BJ (cell line): ENCODE measurements around the gene TRIM24. TPM values are rescaled to one million over a fixed set of nuclear protein-coding genes. Genes with fewer than 3 reads are reported as not detected.
"Not testable (repeated sequence)": the region's sequence is repeated elsewhere in the genome, so short reads cannot be mapped to it uniquely, and the experiment has no call there.

Experiments
- CTCF ChIA-PET: fragments of 350-600 bp; formaldehyde crosslinking; extraction: SDS; loops from one replicate; lab custom pipeline; 2021; ENCODE audit warnings: antibody characterized with exemption, inconsistent platforms; lab: Yijun Ruan, JAX
- POLR2A ChIA-PET: fragments of 300-600 bp; sonication (Branson Sonifier 250); formaldehyde crosslinking; extraction: SDS; loops from one replicate; lab custom pipeline; 2021; ENCODE audit warnings: antibody characterized with exemption; lab: Charles Lee
- DNase-seq: peaks from one replicate; pipeline ENCODE4 v3.0.0-alpha.2; 2011; ENCODE audit warnings: low read depth
- H3K27me3 ChIP-seq: 2 replicates; pipeline ENCODE4 v1.6.0; 2011; ENCODE audit warnings: low read length; ENCODE audit not compliant: control insufficient read depth, insufficient read depth
- H3K36me3 ChIP-seq: 2 replicates; pipeline ENCODE4 v1.5.1; 2011; ENCODE audit warnings: low read length; ENCODE audit not compliant: control insufficient read depth, insufficient read depth
- H3K4me3 ChIP-seq: 2 replicates; pipeline ENCODE4 v1.5.1; 2011; ENCODE audit warnings: low read depth, mild to moderate bottlenecking, control low read depth, low read length
- CTCF ChIP-seq: IDR thresholded peaks from 2 replicates; pipeline ENCODE4 v1.5.1; 2011; ENCODE audit warnings: low read depth, mild to moderate bottlenecking, control low read depth, inconsistent platforms, low read length, moderate library complexity; ENCODE audit not compliant: insufficient read depth
- polyA minus RNA-seq: library from RNA; depleted of rRNA, polyadenylated mRNA; stranded (reverse); fragments of >200 nt; gene quantifications from 2 replicates; pipeline ENCODE4 v1.2.3, GENCODE V29; 2011; rRNA and poly(A)+ RNA removed
- polyA plus RNA-seq: library from polyadenylated mRNA; depleted of rRNA; stranded (reverse); fragments of >200 nt; gene quantifications from 2 replicates; pipeline ENCODE4 v1.2.3, GENCODE V29; 2011; rRNA removed

Gene TRIM24
- polyA plus RNA-seq (4.2 and 5.4 TPM in 2 replicates), polyA minus RNA-seq (4.4 and 7.0 TPM in 2 replicates)

DNA sequence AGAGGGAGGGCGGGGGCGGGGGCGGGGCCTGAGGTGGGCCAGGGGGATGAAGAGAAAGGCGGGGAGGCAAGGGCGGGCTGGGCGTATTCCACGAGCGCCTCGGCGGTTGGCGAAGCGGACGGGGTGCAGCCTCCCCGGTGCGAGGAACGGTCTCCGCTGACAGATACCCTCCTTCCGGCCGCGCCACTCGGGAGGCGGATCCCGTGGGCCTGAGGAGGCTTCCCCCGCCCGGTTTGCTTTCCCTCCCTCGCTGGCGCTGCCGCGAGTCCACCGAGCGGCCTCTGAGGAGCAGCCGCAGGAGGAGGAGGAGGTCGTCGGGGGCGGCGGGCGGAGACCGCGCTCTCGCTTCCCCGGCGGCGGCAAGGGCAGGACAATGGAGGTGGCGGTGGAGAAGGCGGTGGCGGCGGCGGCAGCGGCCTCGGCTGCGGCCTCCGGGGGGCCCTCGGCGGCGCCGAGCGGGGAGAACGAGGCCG is at the start of gene TRIM24:
TSS of gene TRIM24 (plus strand) at position 84 of the 473 bp plus-strand sequence. CDS start at position 374, 290 bp downstream.
- CTCF ChIA-PET, result interaction anchor here (0.6 to 1.6 kb wide), 3 partner anchors 11 to 34 kb away, joined by 3 to 4 read pairs (median 4); no protein-coding TSS in a partner anchor
- Histone ChIP-seq H3K27me3 (no peaks in the 10 kb centered on the region), H3K4me3 (peak within 1 kb of the TSS; percentile 82), H3K36me3 (no peaks in the 10 kb centered on the region)
- POLR2A ChIA-PET, result no interaction called here
- TF ChIP-seq CTCF, result no peak
- DNase-seq, result no peak

GRCh38 chr7:138412077-138412476 is 48.0 kb upstream of the TRIM24 start:
- H3K4me3 ChIP-seq, H3K36me3 ChIP-seq, CTCF ChIA-PET, DNase-seq, H3K27me3 ChIP-seq, POLR2A ChIA-PET: not testable (repeated sequence)

GRCh38 chr7:138412921-138413320 is 47.1 kb upstream of the TRIM24 start:
- POLR2A ChIA-PET, CTCF ChIA-PET: not testable (repeated sequence)

DNA sequence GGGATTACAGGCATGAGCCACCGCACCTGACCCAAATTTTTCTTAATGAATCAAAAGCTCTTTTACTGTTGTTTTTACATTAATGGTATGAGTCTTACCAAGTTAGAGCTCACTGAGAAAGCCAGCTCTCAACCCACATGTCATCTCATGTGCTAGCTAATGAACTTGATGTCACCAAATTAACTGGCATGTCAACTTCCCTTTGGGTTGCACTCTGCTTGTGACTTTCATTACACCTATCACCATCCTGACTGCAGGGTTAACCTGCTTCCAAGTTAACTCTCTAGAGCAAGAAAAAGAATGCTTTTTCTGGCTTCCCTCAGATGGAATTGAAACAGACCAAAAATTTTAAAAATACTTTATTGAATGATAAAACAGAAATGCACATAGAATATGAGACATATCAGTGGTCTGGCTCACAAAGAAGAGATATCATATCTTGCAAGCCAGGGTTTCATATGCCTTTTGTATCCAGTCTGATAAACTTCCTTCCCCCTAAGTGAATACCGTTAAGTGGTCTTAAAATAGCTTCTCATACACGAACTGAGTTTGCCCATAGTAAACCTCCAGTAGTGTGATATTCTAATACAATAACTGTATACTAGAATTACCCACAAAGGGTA is 42.9 kb upstream of the TRIM24 start:
- Histone ChIP-seq H3K36me3 (no peaks in the 10 kb centered on the region), H3K4me3 (no peak overlapping the region), H3K27me3 (no peaks in the 10 kb centered on the region)
- DNase-seq, result no peak
- CTCF ChIA-PET, result interaction anchor here (1.0 kb wide), 1 partner anchor 9 kb away, joined by 3 read pairs; no protein-coding TSS in a partner anchor
- TF ChIP-seq CTCF, result no peak
- POLR2A ChIA-PET, result no interaction called here

More at GRCh38 chr7:138412921-138413320, 47.1 kb upstream of the TRIM24 start:
- not testable (repeated sequence) for H3K27me3 ChIP-seq, H3K4me3 ChIP-seq, H3K36me3 ChIP-seq, DNase-seq

- ChIA-PET POLR2A (no interaction called here), CTCF (interaction anchor here (1.0 kb wide), 1 partner anchor 9 kb away, joined by 3 read pairs; no protein-coding TSS in a partner anchor)
- no peak for TF ChIP-seq CTCF
- no peaks in the 10 kb centered on the region for H3K27me3 ChIP-seq
- no peak for DNase-seq
- H3K36me3 ChIP-seq, result no peaks in the 10 kb centered on the region
- H3K4me3 ChIP-seq, result no peak overlapping the region
Observed at GRCh38 chr7:138417764-138418163, 42.3 kb upstream of the TRIM24 start.

DNA sequence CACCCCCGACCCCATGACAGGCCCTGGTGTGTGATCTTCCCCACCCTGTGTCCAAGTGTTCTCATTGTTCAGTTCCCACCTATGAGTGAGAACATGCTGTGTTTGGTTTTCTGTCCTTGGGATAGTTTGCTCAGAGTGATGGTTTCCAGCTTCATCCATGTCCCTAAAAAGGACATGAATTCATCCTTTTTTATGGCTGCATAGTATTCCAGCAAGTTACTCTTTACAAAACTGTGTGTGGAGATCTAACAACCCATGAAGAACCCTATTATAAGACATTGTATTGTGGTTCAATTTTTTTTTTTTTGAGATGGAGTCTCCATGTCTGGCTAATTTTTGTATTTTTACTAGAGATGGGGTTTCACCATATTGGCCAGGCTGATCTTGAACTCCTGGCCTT is 41.7 kb upstream of the TRIM24 start:
- POLR2A ChIA-PET, H3K36me3 ChIP-seq, H3K4me3 ChIP-seq, DNase-seq, H3K27me3 ChIP-seq, CTCF ChIA-PET: not testable (repeated sequence)

DNA sequence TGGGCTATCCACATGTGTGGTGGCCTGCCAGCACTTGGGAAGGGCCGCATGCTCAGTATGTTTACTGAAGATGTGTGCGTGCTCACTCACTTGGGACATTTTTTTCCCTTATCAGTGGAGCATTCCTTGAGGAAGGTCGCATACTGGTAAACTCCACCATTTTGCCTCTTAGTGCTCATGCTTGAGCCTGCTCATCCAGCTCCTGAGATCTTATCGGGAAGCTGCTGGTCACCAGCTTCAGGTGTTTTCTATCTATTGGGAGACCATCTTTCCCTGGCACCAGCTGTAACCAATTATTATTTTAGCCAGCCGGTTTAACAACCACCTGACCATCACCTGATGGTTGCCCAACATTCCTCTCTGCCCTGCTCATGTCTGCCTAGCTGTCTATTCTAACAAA is 35.0 kb upstream of the TRIM24 start:
- DNase-seq, result no peak
- H3K36me3 ChIP-seq, result no peaks in the 10 kb centered on the region
- POLR2A ChIA-PET, result no interaction called here
- no peaks in the 10 kb centered on the region for H3K27me3 ChIP-seq
- TF ChIP-seq CTCF, result no peak
- no peak overlapping the region for H3K4me3 ChIP-seq
- CTCF ChIA-PET, result interaction anchor here (1.0 kb wide), 1 partner anchor 26 kb away, joined by 4 read pairs; no protein-coding TSS in a partner anchor
